A549 (cell line): ENCODE results near the gene GJB5. TPM values are rescaled to one million over a fixed set of nuclear protein-coding genes. Genes with fewer than 3 reads are reported as not detected.

Source experiments
- ATAC-seq, 2 experiments: fragments of 200-7000 bp in 1 of 2; fragments of >200 bp in 1 of 2; cut with Nextera tagmentation in 1 of 2; cut with Tn5 transposase in 1 of 2; 3 replicates each; pipeline versions ENCODE4 v1.8.0 to v1.9.1; 2018 to 2020; ENCODE audit warnings: mild to moderate bottlenecking in 1 of 2, moderate library complexity in 1 of 2
- CTCF ChIA-PET: fragments of 300-600 bp; sonication (Branson Sonifier 250); formaldehyde crosslinking; extraction: SDS; loops from one replicate; lab custom pipeline; 2021; ENCODE audit warnings: antibody characterized with exemption, inconsistent platforms; lab: Yijun Ruan, JAX
- POLR2A ChIA-PET: fragments of 350-600 bp; formaldehyde crosslinking; extraction: SDS; loops from one replicate; lab custom pipeline; 2021; ENCODE audit warnings: antibody characterized with exemption, inconsistent platforms; lab: Yijun Ruan, JAX
- DNase-seq, 2 experiments: peaks; one replicate each; pipeline versions ENCODE4 v3.0.0 to v3.0.0-alpha.2; 2011 to 2016; ENCODE audit warnings: low read depth in 1 of 2, low spot score in 1 of 2
- FAIRE-seq: peaks from 2 replicates; lab custom pipeline; 2011; peaks lifted over from hg19 to GRCh38; lab: Jason Lieb, UNC
- H3K27ac ChIP-seq, 2 experiments: fragments of >200 bp; sonication (Bioruptor Twin); formaldehyde crosslinking; 3 replicates each; pipeline ENCODE4 v1.5.1; 2016 to 2017
- H3K4me1 ChIP-seq: fragments of >200 bp; sonication (Bioruptor Twin); formaldehyde crosslinking; 3 replicates; pipeline ENCODE4 v1.6.1; 2016
- H3K4me2 ChIP-seq: fragments of >200 bp; sonication (Bioruptor Twin); formaldehyde crosslinking; 3 replicates; pipeline ENCODE4 v1.6.1; 2016
- H3K4me3 ChIP-seq: fragments of >200 bp; sonication (Bioruptor Twin); formaldehyde crosslinking; 3 replicates; pipeline ENCODE4 v1.5.1; 2016
- H3K9me3 ChIP-seq: fragments of >200 bp; sonication (Bioruptor Twin); formaldehyde crosslinking; 3 replicates; pipeline ENCODE4 v1.6.1; 2016
- BCL3 ChIP-seq: fragments of >200 bp; sonication (Bioruptor Twin); formaldehyde crosslinking; IDR thresholded peaks from 3 replicates; pipeline ENCODE4 v1.6.1; 2016
- CHD2 ChIP-seq: fragments of 150-350 bp; IDR thresholded peaks from 2 replicates; pipeline ENCODE4 v1.6.1; 2014; ENCODE audit warnings: low read length; ENCODE audit not compliant: partially characterized antibody
- E2F6 ChIP-seq: IDR thresholded peaks from 2 replicates; pipeline ENCODE4 v1.6.1; 2012; ENCODE audit warnings: low read depth, borderline replicate concordance
- ESRRA ChIP-seq: fragments of 150-350 bp; IDR thresholded peaks from 2 replicates; pipeline ENCODE4 v1.6.1; 2014; ENCODE audit warnings: mild to moderate bottlenecking, low read length, borderline replicate concordance
- FOSL2 ChIP-seq, 2 experiments: fragments of 450-650 bp in 1 of 2; fragments of >200 bp in 1 of 2; sonication (Bioruptor Twin) in 1 of 2; formaldehyde crosslinking; IDR thresholded peaks; 2 replicates each; pipeline versions ENCODE4 v1.5.0 to v1.6.1; 2016 to 2020; ENCODE audit warnings: mild to moderate bottlenecking in 1 of 2, moderate library complexity in 1 of 2
- HOXA7 ChIP-seq: fragments of 250-450 bp; sonication (Bioruptor Pico); IDR thresholded peaks from 2 replicates; pipeline ENCODE4 v1.5.0; 2020; ENCODE audit warnings: mild to moderate bottlenecking, moderate library complexity
- KDM1A ChIP-seq: fragments of 200-600 bp; sonication (generic); IDR thresholded peaks from 2 replicates; pipeline ENCODE4 v1.6.1; 2016; ENCODE audit warnings: low read depth, mild to moderate bottlenecking
- MAFK ChIP-seq: fragments of 450-650 bp; IDR thresholded peaks from 2 replicates; pipeline ENCODE4 v1.6.1; 2014; ENCODE audit not compliant: partially characterized antibody
- MAZ ChIP-seq: fragments of 150-350 bp; IDR thresholded peaks from 2 replicates; pipeline ENCODE4 v1.6.1; 2014; ENCODE audit warnings: antibody characterized with exemption, low read depth, low read length, borderline replicate concordance
- NR3C1 ChIP-seq: fragments of >200 bp; sonication (Bioruptor Twin); formaldehyde crosslinking; IDR thresholded peaks from 3 replicates; pipeline ENCODE4 v1.6.1; 2017
- PHF8 ChIP-seq: fragments of 200-600 bp; sonication (generic); IDR thresholded peaks from 2 replicates; pipeline ENCODE4 v1.6.1; 2016; ENCODE audit warnings: low read depth, mild to moderate bottlenecking, antibody characterized with exemption, moderate library complexity, borderline replicate concordance
- SREBF2 ChIP-seq: fragments of 450-650 bp; IDR thresholded peaks from 2 replicates; pipeline ENCODE4 v1.6.1; 2014; ENCODE audit warnings: mild to moderate bottlenecking, moderate library complexity
- TP53 ChIP-seq: fragments of 250-450 bp; sonication (Bioruptor Pico); IDR thresholded peaks from 2 replicates; pipeline ENCODE4 v1.5.0; 2021; ENCODE audit warnings: mild to moderate bottlenecking, moderate library complexity
- ZFP36 ChIP-seq: fragments of 450-650 bp; IDR thresholded peaks from 2 replicates; pipeline ENCODE4 v1.6.1; 2014; ENCODE audit warnings: borderline replicate concordance; ENCODE audit not compliant: partially characterized antibody
- WGBS: methylation state at CpG from one replicate; pipeline ENCODE4 v1.1.6; 2017; ENCODE audit errors: missing lambda C conversion rate; 5-methylcytosine and 5-hydroxymethylcytosine counted together
- polyA plus RNA-seq, 4 experiments: library from polyadenylated mRNA; depleted of rRNA in 3 of 4; stranded (reverse); fragments of >200 nt; fragmentation: RNase III in 1 of 4; extraction: RNeasy Plus Mini Kit Qiagen cat#74134 plus additional on column Dnase treatment in 1 of 4; gene quantifications; 2 replicates in 3 of 4; 3 replicates in 1 of 4; pipeline ENCODE4 v1.2.3, GENCODE V29; 2011 to 2017

Gene GJB5
- polyA plus RNA-seq, 2 of the 4 experiments (the other 2 are of a cell fraction): 0.15 to 0.16 TPM

GRCh38 chr1:34761776-34762307, 7.0 kb downstream of the GJB5 start:
- Histone ChIP-seq H3K4me1 (peaks cover 19% of the 10 kb centered on the region), H3K27ac (no peak overlapping the region; a peak in 1 of 6 replicates), H3K4me3 (no peak overlapping the region), H3K4me2 (no peak overlapping the region), H3K9me3 (no peaks in the 10 kb centered on the region)
- POLR2A ChIA-PET: no interaction called here
- no peak for TF ChIP-seq E2F6
- no peak for TF ChIP-seq PHF8
- no peak for TF ChIP-seq BCL3
- TF ChIP-seq SREBF2: no peak
- no peak for TF ChIP-seq CHD2
- TF ChIP-seq MAZ: no peak
- DNase-seq: no peak
- no peak for ATAC-seq
- no peak for FAIRE-seq
- 82% methylated on average over 8 of the region's 13 CpGs for WGBS
- CTCF ChIA-PET: interaction anchor here (1.5 kb wide), 1 partner anchor 24 kb away, joined by 4 read pairs; no protein-coding TSS in a partner anchor

GRCh38 chr1:34762474-34763141, 7.8 kb downstream of the GJB5 start:
- peak overlapping the region; percentile 57 to 74 for H3K27ac ChIP-seq
- peaks cover 19% of the 10 kb centered on the region for H3K4me1 ChIP-seq
- DNase-seq (peak in 1 of 2 experiments; percentile 37), FAIRE-seq (no peak), ATAC-seq (peak; percentile 57 to 68)
- H3K9me3 ChIP-seq: no peaks in the 10 kb centered on the region
- ChIA-PET POLR2A (interaction anchor here (0.6 kb wide), 1 partner anchor 97 kb away, joined by 3 read pairs; the partner anchor contains the start of gene SMIM12), CTCF (interaction anchor here (1.5 kb wide), 1 partner anchor 24 kb away, joined by 4 read pairs; no protein-coding TSS in a partner anchor)
- H3K4me2 ChIP-seq: peak overlapping the region; percentile 63
- 59% methylated on average over 7 of the region's 7 CpGs for WGBS
- TF ChIP-seq NR3C1 (no peak), ZFP36 (no peak), KDM1A (no peak), MAFK (no peak), TP53 (CRISPR knock-in tag) (no peak), HOXA7 (CRISPR knock-in tag) (no peak), E2F6 (no peak), FOSL2 (IDR thresholded peaks at IDR 0.05) (no peak), FOSL2 (CRISPR knock-in tag; IDR thresholded peaks at IDR 0.05) (no peak), ESRRA (no peak), PHF8 (no peak)
- no peak overlapping the region for H3K4me3 ChIP-seq

GRCh38 chr1:34763142-34763781, 8.4 kb downstream of the GJB5 start:
- 11% methylated on average over 6 of the region's 8 CpGs for WGBS
- peak; percentile 59 to 71 for DNase-seq
- ChIA-PET CTCF (interaction anchor here (1.5 kb wide), 1 partner anchor 23 kb away, joined by 4 read pairs; no protein-coding TSS in a partner anchor), POLR2A (interaction anchor here (0.6 kb wide), 1 partner anchor 97 kb away, joined by 3 read pairs; the partner anchor contains the start of gene SMIM12)
- peak; percentile 36 for FAIRE-seq
- TF ChIP-seq MAFK (no peak), FOSL2 (IDR thresholded peaks at IDR 0.05) (0 out of 2 replicates have a peak, but pooled peaks have one; percentile 28), FOSL2 (CRISPR knock-in tag; IDR thresholded peaks at IDR 0.05) (peak; percentile 55)
- Histone ChIP-seq H3K4me1 (peaks cover 19% of the 10 kb centered on the region), H3K4me3 (0 out of 3 replicates have a peak overlapping the region, but pooled peaks have one; percentile 4), H3K4me2 (peak overlapping the region; percentile 63), H3K27ac (peak overlapping the region; percentile 57 to 74), H3K9me3 (no peaks in the 10 kb centered on the region)
- peak; percentile 78 to 80 for ATAC-seq
